HG02885 (cell line): ENCODE measurements around the gene HDAC5.
"Not testable (repeated sequence)": the region's sequence is repeated elsewhere in the genome, so short reads cannot be mapped to it uniquely, and the experiment has no call there.

Experiments used
- ATAC-seq: cut with Tn5 transposase; IDR thresholded peaks from one replicate; pipeline ENCODE4 v1.9.1; 2021; ENCODE audit warnings: mild to moderate bottlenecking; ENCODE audit not compliant: unreplicated experiment, poor library complexity

The HDAC5 gene

DNA sequence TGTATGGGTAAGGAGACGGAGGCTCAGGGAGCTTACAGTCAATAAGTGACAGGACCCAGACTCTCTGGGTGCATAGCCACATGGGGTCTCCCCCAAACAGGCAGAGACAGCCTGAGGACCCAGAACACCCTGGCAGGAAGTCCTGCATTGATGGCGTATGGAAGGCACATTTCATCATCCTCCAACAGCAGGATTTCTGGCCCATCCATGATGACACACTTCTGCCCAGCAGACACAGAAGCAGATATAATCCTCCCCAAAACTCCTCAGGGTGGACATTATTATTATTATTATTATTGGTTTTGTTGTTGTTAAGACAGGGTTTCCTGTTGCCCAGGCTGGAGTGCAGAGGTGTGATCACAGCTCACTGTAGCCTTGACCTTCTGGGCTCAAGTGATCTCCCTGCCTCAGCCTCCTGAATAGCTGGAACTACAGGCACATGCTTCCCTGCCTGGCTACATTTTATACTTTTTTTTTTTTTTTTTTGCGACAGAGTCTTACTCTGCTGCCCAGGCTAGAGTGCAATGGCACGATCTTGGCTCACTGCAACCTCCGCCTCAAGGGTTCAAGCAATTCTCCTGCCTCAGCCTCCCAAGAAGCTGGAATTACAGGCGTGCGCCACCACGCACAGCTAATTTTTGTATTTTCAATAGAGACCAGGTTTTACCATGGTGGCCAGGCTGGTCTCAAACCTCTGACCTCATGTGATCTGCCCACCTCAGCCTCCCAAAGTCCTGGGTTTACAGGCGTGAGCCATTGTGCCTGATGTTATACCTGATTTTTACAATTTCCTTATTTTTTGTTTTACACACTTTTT, 11.5 kb upstream of the HDAC5 start:
- ATAC-seq, result no peak

DNA sequence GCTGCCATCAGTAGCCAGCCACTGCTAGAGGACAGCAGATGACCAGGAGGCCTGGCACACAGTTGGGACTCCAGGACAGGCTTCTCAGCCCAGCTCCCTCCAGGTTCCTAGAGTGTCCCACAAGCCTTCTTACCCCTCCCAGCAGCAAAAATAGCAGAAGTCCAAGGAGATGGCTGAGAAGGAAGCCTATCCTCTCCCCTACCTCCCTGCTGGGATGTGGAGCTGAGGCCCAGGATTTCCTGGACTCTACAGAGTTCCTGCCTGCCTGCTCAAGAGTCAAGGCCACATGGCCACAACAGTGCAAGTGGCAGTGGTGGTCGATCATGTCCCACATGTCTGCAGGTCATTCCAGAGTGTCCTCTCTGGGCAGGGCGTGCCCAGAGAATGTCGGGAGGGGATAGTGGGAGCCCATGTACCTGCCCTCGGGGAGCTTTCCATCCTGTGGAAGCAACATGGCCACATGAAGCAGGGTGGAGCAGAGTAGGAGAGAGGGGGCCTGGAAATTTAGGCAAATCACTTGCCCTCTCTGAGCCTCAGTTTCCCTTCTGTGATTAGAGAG, 10.6 kb upstream of the HDAC5 start:
- ATAC-seq, result no peak

DNA sequence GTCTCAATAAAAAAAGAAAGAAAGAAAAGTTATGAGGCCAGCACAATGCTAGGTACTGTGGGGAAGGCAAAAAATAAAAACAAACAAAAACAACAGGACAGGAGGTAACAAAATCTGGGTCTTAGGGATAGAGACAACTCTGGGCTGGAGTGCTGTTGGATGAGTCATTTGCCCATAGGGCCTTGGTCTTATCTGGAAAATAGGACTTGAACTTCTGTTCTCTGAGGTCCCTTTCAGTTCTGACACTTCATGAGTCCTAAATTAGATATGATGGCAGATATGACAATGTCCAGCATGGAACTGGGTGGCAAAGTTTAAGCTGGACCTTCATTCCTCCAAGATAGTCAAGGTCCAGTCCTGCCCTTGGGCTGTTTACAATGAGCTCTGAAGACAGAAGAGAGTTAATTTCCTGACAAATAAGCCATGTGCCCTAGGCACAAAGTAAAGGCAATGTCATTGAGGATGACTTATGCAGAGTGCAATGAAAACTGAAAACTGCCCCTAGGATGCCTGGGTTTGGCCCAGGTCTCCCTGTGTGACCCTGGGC, 8.9 kb upstream of the HDAC5 start:
- no peak for ATAC-seq

DNA sequence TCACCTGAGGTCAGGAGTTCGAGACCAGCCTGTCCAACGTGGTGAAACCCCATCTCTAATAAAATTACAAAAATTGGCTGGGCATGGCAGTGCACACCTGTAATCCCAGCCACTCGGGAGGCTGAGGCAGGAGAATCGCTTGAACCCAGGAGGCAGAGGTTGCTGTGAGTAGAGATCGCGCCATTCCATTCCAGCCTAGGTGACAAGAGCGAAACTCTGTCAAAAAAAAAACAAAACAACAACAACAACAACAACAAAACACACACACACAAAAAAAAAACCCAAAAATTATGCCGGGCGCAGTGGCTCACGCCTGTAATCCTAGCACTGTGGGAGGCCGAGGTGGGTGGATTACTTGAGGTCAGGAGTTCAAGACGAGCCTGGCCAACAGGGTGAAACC, 7.9 kb upstream of the HDAC5 start:
- ATAC-seq, result not testable (repeated sequence)

DNA sequence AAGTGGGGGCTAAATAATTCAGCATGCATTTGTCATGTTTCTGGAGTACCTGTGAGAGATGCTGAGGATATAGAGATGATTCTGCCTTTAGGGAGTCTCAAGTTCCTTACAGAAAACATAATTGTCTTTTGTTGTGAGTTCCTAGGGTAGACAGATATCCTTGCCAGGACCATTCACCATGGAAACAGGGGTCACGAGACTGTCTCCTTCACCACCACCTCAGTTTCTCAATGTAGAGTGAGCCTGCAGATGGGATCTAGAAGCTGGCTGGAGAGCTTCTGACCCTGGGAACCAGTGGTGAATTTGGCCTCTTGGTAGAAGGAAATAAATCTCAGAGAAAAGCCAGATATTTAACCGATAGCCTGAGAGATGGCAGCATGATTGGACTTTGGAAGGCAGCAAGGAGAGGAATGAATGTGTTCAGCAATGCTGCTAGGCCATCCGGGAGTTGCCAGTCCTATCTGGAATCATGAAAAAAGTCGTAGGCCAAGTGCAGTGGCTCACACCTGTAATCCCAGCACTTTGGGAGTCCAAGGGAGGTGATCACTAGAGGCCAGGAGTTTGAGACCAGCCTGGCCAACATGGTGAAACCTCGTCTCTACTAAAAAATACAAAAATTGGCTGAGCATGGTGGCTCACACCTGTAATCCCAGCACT, 7.4 kb upstream of the HDAC5 start:
- ATAC-seq, result no peak

DNA sequence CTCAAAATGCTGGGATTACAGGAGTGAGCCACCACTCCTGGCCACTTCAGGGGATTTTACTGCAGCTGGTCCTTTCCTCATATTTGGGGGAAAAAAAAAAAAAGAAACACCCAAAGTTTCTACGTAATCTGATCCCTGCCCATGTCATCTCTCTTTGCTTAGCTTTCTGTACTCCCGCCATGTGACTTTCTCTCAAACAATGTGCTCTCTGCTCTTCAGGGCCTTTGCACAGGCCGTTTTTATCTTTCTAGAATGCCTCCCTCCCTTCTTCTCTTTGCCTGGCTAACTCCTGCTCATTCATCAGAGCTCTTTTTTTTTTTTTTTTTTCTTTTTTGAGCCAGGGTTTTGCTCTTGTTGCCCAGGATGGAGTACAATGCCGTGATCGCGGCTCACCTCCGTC, 4.9 kb upstream of the HDAC5 start:
- no peak for ATAC-seq

DNA sequence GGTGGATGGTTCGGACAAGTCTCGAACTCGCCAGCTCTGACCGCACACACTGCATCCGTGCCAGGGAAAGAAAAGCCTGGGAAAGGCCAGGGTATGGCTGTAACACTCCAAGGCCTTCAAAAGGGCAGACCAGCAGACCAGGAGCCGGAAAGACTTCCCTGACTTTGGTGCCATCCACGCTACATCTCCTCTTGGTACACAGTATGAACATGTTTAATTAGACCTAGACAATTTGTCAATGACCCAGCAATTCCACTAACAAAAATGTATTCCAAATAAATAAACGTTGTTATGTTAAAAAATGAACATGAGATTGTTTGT, 637 bp upstream of the HDAC5 start:
- ATAC-seq, result no peak

DNA sequence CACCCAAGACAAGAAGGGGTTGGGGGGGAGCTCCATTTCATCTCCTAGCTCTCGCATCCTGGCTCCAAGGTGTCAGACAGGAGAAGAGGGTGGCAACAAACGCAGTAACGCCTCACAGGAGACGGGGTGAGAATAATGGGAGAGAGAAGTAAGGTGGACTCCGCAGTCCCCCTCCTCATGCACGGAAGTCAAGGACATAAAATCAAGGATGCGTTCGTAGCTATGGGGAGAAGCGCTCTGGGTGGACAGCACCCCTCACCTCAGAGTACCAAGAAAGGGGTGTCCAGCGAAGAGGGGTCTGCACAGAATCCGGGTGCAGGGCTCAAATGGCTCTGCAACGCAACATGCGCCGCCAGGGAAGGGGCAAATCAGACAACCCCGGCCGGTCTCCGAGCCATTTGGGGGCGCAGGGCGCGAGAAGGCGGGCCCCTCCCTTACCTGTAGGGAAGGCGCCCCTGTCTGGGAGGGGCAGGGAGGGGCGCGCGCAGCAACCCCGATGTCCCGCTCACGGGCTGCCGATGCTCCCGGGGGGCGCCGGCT, 555 bp downstream of the HDAC5 start:
- ATAC-seq, result peak; percentile 30

DNA sequence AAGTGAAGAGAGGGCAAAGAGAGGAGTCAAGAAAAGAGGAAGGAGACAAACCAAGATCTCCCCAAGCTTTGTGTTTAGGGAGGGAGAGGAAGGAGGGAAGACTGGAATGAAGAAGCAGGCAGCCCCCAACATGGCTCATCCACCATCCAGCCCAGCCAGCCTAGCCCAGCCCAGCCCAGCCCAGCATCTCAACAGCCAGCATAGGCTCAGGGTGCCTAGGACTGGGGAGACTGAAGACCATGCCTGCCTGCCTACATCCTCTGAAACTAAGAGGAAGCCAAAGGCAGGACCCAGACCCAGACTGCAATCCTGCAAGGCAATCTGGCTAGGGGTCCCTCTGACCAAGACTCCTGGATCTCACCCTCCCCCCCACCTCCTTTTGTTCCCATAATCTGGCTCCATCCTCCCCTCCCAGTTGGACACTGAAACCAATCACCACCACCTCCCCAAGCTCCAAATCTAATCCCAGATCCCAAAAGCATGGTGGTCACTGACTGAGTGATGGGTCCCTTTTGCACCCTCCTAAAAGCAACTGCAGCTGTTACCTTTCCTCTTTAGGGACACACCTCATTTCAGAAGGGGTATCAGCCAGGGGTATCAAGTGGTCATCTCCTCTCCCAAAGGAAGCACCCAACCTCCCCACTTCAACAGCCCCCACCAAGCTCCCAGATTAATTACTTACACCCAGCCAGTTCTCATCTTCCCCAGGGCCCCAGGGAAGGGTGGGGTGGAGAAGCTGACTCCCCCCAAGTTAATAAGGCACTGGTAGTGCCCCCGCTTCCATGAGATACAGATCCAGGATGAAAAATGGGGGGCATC, 1.2 kb downstream of the HDAC5 start:
- no peak for ATAC-seq

DNA sequence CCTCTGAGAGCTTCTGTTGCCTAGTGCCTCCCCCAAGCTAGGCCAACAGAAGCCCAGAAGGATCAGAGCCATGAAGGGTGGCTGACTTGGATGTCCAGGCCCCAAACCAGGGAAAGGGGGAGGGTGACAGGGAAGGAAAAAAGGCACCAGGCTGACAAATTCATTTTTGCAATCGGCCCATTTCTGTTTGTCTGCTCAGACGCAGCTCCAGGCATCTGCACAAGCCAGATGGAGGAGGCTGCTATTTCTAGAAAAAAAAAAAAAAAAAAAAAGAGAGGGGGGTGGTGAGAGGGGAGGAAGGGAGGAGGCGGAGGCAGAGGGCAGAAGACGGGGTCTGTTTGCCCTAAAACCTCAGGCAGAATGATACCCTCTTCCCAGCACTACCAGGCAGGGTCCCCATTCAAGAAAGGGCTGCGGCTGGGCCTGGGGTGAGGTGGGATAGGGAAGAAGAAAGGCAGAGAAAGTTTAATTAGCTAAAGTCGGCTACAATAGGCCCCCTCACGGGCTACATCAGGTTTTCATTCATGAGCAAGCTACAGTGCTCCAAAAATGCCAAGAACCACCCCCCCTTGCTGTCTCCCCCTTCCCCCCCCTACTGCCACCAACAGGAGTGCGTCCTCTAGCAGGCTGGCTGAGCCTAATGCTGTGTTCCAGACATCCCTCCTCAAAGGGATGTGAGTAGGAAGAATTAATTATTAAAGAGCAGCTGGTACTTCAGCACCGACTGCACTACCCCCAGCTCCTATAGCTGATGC, 2.4 kb downstream of the HDAC5 start:
- ATAC-seq, result no peak

DNA sequence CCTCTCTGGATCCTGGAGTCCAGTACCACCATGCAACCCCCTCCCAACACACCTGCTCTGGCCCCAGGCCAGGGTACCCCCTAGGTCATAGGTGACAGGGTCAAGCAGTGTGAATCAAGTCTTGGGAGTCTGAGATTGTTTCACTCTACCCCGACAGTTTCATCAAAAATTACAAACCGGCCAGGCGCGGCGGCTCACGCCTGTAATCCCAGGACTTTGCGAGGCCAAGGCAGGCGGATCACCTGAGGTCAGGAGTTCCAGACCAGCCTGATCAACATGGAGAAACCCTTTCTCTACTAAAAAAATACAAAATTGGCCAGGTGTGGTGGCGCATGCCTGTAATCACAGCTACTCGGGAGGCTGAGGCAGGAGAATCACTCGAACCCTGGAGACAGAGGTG, 3.2 kb downstream of the HDAC5 start:
- not testable (repeated sequence) for ATAC-seq

DNA sequence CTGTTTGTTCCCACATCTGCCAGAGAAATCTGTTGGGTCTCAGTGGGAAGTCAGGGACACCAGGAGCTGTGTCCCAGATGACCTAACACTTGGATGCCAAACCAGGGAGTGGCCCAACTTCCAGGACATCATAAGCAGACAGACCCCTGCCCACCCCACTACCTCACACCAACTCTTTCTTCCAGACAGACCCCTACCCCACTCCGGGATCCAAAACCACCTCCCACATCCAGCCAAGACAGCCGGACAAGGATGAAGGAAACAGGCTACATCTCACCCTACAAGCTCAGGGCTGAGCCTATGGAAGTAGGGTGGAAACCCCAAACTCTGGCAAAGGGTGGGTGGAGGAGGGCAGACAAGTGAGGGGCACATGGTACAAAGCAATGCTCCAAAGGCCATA, 3.6 kb downstream of the HDAC5 start:
- no peak for ATAC-seq

DNA sequence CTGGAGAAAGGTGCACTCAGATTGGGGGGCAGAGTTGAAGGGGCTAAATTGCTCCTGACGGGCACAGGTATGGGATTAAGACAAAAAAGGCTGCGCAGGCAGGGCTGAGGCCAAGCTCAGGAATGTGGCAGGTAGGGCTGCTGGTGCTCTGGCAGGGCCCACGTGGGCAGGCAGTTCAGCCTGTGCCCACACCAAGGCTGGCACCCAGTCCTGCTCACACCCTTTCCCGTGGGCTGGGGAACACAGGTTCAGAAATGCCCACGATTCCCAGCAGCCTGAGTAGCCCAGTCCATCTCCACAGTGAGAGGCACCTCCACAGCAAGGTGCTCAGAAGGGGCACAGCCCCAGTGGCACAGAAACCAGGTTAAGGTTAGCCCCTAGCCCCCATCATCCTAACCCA, 4.4 kb downstream of the HDAC5 start:
- ATAC-seq, result no peak

DNA sequence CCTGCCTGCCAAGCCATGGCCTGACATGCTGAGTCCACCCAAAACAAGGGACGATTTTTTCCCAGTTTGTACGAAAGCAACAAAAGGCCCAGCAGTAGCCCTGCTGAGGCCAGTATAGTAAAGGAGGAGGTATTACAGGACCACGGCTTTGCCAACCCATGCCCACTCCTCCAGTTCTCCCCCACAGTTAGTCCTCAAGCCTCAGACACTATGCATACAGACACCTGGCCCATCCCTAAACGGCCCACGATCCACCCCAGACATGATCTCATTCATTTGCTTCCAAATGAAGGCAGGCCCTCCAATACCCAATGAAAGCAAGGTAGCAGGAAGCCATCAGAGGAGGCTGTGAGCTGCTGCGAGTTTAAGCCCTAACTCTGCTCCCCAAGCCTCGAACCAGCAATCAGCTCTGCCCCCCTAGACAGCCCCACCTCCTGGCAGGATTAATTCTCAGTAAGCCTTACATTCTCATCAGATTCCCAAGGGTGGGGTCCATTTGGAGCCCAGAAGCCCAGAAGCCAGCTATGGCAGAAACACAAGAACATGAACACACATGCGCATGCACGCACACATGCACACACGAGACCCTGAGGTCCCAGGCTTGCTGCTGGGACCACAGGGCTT, 4.9 kb downstream of the HDAC5 start:
- no peak for ATAC-seq

DNA sequence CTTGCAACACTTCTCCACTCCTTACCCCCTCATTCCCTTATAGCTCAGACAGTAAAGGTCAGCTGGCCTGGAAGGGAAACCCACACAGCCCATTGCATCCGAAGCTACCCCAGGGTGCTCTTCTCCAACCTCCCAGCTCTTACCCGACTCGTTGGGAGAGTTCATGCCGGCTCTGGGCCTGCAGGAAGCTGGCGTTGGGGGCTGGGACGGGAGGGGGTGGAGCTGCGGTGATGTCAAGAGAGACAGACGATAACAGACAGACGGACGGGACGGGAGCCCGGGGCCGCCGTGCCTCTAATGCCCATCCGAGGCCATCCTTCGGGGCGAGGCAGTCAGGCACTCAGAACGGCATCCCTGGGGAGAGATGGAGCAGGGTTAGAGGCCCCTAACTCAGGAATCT, 6.1 kb downstream of the HDAC5 start:
- no peak for ATAC-seq

DNA sequence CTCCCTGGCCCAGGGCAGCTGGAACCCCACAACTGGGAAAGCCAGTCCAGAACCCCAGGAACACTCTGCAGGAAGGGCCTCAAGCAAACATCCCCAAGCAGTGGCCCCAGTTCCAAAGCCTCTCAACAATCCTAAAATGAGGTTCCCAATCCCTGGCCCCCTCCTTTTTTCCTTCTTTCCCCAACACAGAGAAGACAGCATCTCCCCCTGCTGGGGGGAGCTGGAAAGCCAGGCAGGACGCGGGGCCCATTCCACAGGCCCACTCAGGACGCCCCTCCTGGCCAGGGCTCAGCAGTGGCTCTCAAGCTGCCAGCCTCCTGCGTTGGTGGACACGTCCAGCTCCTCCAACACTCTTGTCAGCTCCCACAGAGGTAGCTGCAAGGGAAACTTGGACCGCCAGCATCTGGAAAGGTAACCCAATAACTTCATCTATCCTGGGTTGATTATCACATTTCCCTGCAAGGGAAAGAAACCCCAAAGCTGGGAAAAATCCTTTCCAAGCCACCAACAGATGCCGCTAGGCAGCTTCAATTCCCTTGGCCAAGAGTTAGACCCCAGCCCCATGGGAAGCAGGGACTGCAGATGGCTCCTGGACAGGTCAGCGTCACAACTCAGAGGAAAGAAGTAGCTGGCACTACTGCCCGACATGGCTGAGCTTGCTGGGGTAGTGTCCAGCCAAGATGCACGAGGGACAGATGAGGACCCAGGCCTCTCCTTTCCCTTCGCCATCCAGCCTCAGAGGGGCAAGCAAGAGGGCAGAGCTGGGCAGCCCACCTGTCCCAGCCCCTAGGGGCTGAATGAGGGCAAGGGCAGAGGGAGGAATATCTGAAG, 7.6 kb downstream of the HDAC5 start:
- ATAC-seq, result no peak

DNA sequence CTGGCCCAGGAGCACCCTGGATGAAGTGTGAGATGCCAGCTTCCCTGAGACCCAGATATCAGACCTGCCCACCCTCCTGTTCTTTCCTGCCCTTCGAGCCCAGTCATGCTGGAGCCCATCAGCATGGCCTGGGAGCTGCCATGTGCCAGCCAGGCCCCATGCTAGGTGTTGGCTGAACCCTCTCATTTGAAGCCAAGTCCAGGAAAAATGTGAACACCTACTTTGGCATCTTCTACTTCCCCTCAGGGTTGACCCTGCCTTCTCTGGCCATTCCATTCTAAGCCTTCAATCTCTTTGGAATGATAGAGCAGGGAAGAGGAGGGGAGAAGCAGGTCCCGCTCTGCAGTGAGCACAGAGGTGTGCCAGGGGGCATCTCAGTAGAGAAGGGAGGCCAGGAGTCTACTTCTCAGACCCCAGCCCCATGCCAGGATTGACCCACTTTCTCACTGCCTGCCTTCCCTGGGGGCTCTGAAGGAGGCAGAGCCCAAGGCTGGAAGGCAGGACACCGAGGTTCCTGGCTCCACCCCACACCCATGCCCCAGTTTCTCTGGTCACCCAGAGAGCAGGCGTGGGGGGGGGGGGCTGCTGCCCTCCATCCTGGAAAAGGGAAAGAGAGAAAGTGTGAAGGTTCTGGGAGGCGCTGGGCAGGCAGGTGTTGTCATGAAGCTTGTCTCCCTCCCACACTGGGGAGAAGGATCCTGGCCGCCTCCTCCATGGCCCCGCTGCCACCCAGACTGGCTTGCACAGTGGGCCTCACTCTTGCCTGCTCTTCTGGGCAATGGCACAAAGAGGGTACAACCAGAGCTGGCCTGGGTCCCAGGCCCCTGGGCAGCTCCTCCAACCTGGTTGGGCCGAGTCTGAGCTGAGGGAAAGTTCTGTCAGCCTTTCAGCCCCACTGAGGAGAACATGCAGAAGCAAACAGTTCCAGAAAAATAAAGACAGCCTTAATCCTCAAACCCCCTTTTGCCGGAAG, 9.3 kb downstream of the HDAC5 start:
- ATAC-seq, result no peak
